ENCODE measurements around the gene EGLN1. TPM values are rescaled to one million over a fixed set of nuclear protein-coding genes. Genes with fewer than 3 reads are reported as not detected.
"Not testable (repeated sequence)": the region's sequence is repeated elsewhere in the genome, so short reads cannot be mapped to it uniquely, and the experiment has no call there.

The EGLN1 gene
- total RNA-seq, 3 donors from 2014 or later (not counting 1 experiment from before 2014, with no cell fraction given), result 14.2 to 27.5 (median 24.5) TPM

DNA sequence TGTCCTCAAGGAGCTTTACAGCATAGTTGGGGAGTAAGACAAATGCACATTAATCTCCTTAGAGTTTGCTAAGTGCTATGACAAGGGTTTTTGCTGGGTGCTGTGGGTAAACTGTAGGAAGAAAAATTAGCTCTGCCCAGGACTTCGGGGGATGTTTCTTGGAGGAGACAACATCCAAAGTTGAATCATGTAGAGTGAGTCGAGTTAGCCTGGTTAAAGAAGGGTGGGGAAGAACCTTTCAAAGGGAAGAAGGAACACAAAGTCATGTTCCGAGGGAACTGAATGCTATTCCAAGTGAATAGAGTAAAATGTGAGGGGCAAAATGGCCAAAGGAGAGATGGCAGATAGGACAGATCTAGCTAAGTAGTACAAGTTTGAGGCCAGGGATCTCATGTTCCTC lies 66.9 kb downstream of the EGLN1 start:
- Histone ChIP-seq H3K27me3 (ENCODE audit: control insufficient read depth, insufficient read depth, low read length) (no peaks in the 10 kb centered on the region), H3K27ac (ENCODE audit: low read length) (no peak overlapping the region), H3K36me3 (ENCODE audit: control insufficient read depth, insufficient read depth, low read length) (peaks cover 34% of the 10 kb centered on the region), H3K9me3 (ENCODE audit: control insufficient read depth, insufficient read depth, low read length) (no peaks in the 10 kb centered on the region), H3K4me1 (ENCODE audit: control insufficient read depth, insufficient read depth, low read length) (no peaks in the 10 kb centered on the region), H3K4me3 (ENCODE audit: low read length) (no peak overlapping the region)
- no peak for DNase-seq
- WGBS (ENCODE audit: insufficient coverage), result 89% methylated on average over 3 of the region's 3 CpGs
- no peak for ATAC-seq
- H3K36me3 Mint-ChIP-seq, result peaks cover 14% of the 10 kb centered on the region
- H3K4me3 Mint-ChIP-seq, result no peak overlapping the region
- TF ChIP-seq, protein P1, sequence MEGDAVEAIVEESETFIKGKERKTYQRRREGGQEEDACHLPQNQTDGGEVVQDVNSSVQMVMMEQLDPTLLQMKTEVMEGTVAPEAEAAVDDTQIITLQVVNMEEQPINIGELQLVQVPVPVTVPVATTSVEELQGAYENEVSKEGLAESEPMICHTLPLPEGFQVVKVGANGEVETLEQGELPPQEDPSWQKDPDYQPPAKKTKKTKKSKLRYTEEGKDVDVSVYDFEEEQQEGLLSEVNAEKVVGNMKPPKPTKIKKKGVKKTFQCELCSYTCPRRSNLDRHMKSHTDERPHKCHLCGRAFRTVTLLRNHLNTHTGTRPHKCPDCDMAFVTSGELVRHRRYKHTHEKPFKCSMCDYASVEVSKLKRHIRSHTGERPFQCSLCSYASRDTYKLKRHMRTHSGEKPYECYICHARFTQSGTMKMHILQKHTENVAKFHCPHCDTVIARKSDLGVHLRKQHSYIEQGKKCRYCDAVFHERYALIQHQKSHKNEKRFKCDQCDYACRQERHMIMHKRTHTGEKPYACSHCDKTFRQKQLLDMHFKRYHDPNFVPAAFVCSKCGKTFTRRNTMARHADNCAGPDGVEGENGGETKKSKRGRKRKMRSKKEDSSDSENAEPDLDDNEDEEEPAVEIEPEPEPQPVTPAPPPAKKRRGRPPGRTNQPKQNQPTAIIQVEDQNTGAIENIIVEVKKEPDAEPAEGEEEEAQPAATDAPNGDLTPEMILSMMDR (IDR thresholded peaks at IDR 0.05), result no peak
- H3K27ac Mint-ChIP-seq, result no peak overlapping the region
- H3K9me3 Mint-ChIP-seq, result no peaks in the 10 kb centered on the region
- peaks cover 6 to 13% of the 10 kb centered on the region in 2 donors for H3K4me1 Mint-ChIP-seq
- intact Hi-C loops (cut with micrococcal nuclease), result loop anchor here (5.0 kb wide), 1 partner anchor 197 kb away; no protein-coding TSS in a partner anchor
- no peaks in the 10 kb centered on the region for H3K27me3 Mint-ChIP-seq (ENCODE audit: low read depth in 2 of 2)

DNA sequence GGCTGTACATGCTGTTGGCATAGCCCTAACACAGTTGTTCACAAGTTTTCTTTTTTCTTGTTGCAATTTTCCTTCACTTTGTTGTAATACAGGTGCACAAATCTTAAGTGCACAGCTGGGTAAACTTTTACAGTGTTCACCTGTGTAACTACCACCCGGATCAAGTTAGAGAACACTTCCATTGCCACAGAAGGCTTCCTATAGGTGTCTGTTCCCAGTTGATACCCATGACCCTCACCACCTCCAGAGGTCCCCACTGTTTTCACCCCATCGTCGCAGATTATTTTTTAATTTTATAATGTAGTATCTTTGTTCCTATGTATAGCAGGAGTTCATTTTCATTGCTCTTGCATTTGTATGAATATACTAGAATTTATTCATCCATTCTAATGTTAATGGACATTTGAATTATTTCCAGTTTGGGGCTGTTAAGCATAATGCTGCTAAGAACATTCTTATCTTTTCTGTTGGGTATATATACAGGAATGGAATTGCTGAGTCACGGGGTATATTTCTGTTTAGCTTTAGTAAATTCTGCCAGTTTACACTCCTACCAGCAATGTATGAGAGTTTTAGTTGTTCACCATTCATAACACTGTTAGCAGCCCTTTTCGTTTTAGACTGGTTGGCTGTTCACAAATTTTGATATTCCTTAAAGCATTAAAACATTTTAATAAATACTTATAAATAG lies 67.6 kb downstream of the EGLN1 start:
- H3K4me3 Mint-ChIP-seq, result no peak overlapping the region
- DNase-seq (no peak), ATAC-seq (no peak)
- Histone ChIP-seq H3K4me3 (ENCODE audit: low read length) (no peak overlapping the region), H3K27me3 (ENCODE audit: control insufficient read depth, insufficient read depth, low read length) (no peaks in the 10 kb centered on the region), H3K9me3 (ENCODE audit: control insufficient read depth, insufficient read depth, low read length) (no peaks in the 10 kb centered on the region), H3K4me1 (ENCODE audit: control insufficient read depth, insufficient read depth, low read length) (no peaks in the 10 kb centered on the region), H3K36me3 (ENCODE audit: control insufficient read depth, insufficient read depth, low read length) (peaks cover 41% of the 10 kb centered on the region), H3K27ac (ENCODE audit: low read length) (no peak overlapping the region)
- TF ChIP-seq, protein P1 (IDR thresholded peaks at IDR 0.05), result no peak
- peaks cover 14% of the 10 kb centered on the region for H3K36me3 Mint-ChIP-seq
- peaks cover 6 to 10% of the 10 kb centered on the region in 2 donors for H3K4me1 Mint-ChIP-seq
- intact Hi-C loops (cut with micrococcal nuclease), result loop anchor here (5.0 kb wide), 1 partner anchor 198 kb away; no protein-coding TSS in a partner anchor
- no peak overlapping the region for H3K27ac Mint-ChIP-seq
- no peaks in the 10 kb centered on the region for H3K27me3 Mint-ChIP-seq (ENCODE audit: low read depth in 2 of 2)
- WGBS (ENCODE audit: insufficient coverage), result 100% methylated on average over 1 of the region's 5 CpGs
- no peaks in the 10 kb centered on the region for H3K9me3 Mint-ChIP-seq

DNA sequence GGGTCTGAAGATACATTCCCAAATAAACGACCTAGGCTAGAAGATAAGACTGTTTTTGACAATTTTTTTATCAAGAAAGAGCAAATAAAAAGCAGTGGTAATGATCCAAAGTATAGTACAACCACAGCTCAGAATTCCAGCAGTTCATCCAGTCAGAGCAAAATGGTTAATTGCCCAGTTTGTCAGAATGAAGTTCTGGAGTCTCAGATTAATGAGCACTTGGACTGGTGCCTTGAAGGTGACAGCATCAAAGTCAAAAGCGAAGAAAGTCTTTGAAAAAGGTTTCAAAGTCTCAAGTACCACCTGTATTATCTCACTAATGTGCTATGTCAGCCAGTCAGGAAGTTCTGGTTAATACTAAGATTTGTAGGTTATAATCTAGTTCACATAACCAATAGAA lies 69.0 kb downstream of the EGLN1 start:
- 94% methylated on average over 2 of the region's 2 CpGs for WGBS (ENCODE audit: insufficient coverage)
- H3K27ac ChIP-seq (ENCODE audit: low read length), result no peak overlapping the region
- intact Hi-C loops (cut with micrococcal nuclease), result no loop called here
- Mint-ChIP-seq H3K4me3 (no peak overlapping the region), H3K4me1 (peaks cover 6 to 7% of the 10 kb centered on the region in 2 donors), H3K9me3 (no peaks in the 10 kb centered on the region), H3K36me3 (peaks cover 14% of the 10 kb centered on the region), H3K27me3 (ENCODE audit: low read depth in 2 of 2) (no peaks in the 10 kb centered on the region), H3K27ac (no peak overlapping the region)
- TF ChIP-seq, protein P1 (IDR thresholded peaks at IDR 0.05), result no peak
- no peaks in the 10 kb centered on the region for H3K27me3 ChIP-seq (ENCODE audit: control insufficient read depth, insufficient read depth, low read length)
- peaks cover 54% of the 10 kb centered on the region for H3K36me3 ChIP-seq (ENCODE audit: control insufficient read depth, insufficient read depth, low read length)
- H3K4me1 ChIP-seq (ENCODE audit: control insufficient read depth, insufficient read depth, low read length), result no peaks in the 10 kb centered on the region
- no peak for DNase-seq
- ATAC-seq, result no peak
- no peak overlapping the region for H3K4me3 ChIP-seq (ENCODE audit: low read length)
- no peaks in the 10 kb centered on the region for H3K9me3 ChIP-seq (ENCODE audit: control insufficient read depth, insufficient read depth, low read length)

DNA sequence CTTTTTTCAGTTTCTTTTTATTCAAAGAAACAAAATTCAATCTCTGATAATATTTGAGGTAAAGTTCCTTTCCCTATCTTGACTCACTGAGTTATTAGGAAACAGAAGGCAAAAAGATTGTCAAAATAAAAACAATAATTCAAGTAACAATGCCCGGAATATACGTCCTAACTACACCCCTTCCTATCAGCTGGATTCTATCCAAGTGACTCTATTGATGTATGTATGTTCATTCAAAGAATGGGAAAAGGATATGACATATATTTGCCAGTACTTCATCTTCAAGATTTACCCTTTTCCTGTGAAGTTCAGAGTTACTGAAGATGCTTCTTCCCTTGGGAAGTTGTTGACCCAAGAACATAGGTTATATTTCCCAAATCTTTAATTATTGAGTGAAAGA lies 70.3 kb downstream of the EGLN1 start:
- intact Hi-C loops (cut with micrococcal nuclease), result no loop called here
- no peak for DNase-seq
- WGBS (ENCODE audit: insufficient coverage), result no CpG with 5 or more reads among the region's 2 CpGs

DNA sequence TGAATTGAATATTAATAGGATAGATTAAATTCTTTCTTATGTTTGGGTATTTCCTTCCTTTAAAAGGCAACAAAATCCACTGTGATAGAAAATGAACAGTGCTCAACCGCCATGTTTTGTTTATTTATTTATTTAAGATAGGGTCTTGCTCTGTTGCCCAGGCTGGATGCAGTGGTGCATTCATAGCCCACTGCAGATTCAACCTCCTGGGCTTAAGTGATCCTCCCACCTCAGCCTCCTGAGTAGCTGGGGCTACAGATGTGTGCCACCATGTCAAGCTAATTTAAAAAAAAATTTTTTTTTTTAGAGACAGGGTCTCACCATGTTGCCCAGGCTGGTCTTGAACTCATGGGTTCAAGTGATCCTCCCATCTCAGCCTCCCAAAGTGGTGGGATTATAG lies 73.2 kb downstream of the EGLN1 start:
- peaks cover 14% of the 10 kb centered on the region for H3K36me3 Mint-ChIP-seq
- H3K27ac ChIP-seq (ENCODE audit: low read length); H3K27ac Mint-ChIP-seq; H3K4me3 Mint-ChIP-seq; H3K4me1 Mint-ChIP-seq; H3K4me1 ChIP-seq (ENCODE audit: control insufficient read depth, insufficient read depth, low read length); ATAC-seq; H3K9me3 ChIP-seq (ENCODE audit: control insufficient read depth, insufficient read depth, low read length); intact Hi-C loops (cut with micrococcal nuclease); DNase-seq; H3K9me3 Mint-ChIP-seq; H3K27me3 Mint-ChIP-seq (ENCODE audit: low read depth in 2 of 2); H3K4me3 ChIP-seq (ENCODE audit: low read length); H3K27me3 ChIP-seq (ENCODE audit: control insufficient read depth, insufficient read depth, low read length): not testable (repeated sequence)
- H3K36me3 ChIP-seq (ENCODE audit: control insufficient read depth, insufficient read depth, low read length), result peaks cover 60% of the 10 kb centered on the region
- no CpG with 5 or more reads among the region's 1 CpG for WGBS (ENCODE audit: insufficient coverage)

More for the DNA sequence above, 70.3 kb downstream of the EGLN1 start:
- Histone ChIP-seq H3K27ac (ENCODE audit: low read length) (no peak overlapping the region), H3K9me3 (ENCODE audit: control insufficient read depth, insufficient read depth, low read length) (no peaks in the 10 kb centered on the region), H3K4me3 (ENCODE audit: low read length) (no peak overlapping the region), H3K36me3 (ENCODE audit: control insufficient read depth, insufficient read depth, low read length) (peaks cover 65% of the 10 kb centered on the region), H3K27me3 (ENCODE audit: control insufficient read depth, insufficient read depth, low read length) (no peaks in the 10 kb centered on the region), H3K4me1 (ENCODE audit: control insufficient read depth, insufficient read depth, low read length) (no peaks in the 10 kb centered on the region)
- peak overlapping the region in 1 of 2 donors; percentile 17 for H3K27ac Mint-ChIP-seq
- ATAC-seq, result no peak
- H3K27me3 Mint-ChIP-seq (ENCODE audit: low read depth in 2 of 2), result no peaks in the 10 kb centered on the region
- TF ChIP-seq, protein P1 (IDR thresholded peaks at IDR 0.05), result no peak
- H3K36me3 Mint-ChIP-seq, result peaks cover 14% of the 10 kb centered on the region
- H3K9me3 Mint-ChIP-seq, result no peaks in the 10 kb centered on the region
- H3K4me3 Mint-ChIP-seq, result no peak overlapping the region
- no peaks in the 10 kb centered on the region for H3K4me1 Mint-ChIP-seq
